HEK293 (cell line): ENCODE data around the gene MAPK14.

Experiments
- ZNF10 ChIP-seq: fragments of 450-650 bp; formaldehyde crosslinking; IDR thresholded peaks from 2 replicates; pipeline ENCODE4 v1.5.1; 2017; ENCODE audit warnings: missing biosample characterization, missing genetic modification characterization
- ZNF174 ChIP-seq: fragments of 450-650 bp; formaldehyde crosslinking; IDR thresholded peaks from 2 replicates; pipeline ENCODE4 v1.5.0; 2017; ENCODE audit warnings: missing biosample characterization, mild to moderate bottlenecking, missing genetic modification characterization
- ZNF223 ChIP-seq: fragments of 450-650 bp; formaldehyde crosslinking; IDR thresholded peaks from 2 replicates; pipeline ENCODE4 v1.5.1; 2016; ENCODE audit warnings: missing biosample characterization, missing genetic modification characterization
- ZNF335 ChIP-seq: fragments of 450-650 bp; formaldehyde crosslinking; conservative IDR thresholded peaks from 2 replicates; pipeline ENCODE4 v1.5.1; 2016; ENCODE audit warnings: missing biosample characterization, missing genetic modification characterization

- TF ChIP-seq ZNF335 (tag by site-specific recombination) (no peak), ZNF223 (tag by site-specific recombination) (no peak), ZNF174 (tag by site-specific recombination) (no peak), ZNF10 (tag by site-specific recombination) (no peak)
These were observed 115.6 kb downstream of the MAPK14 start for GRCh38 chr6:36142971-36143838.
